ENCODE data around the gene TLL1.
A peak's percentile ranks its signal among the peaks of the same experiment; 100 is the strongest.

TLL1 gene

DNA sequence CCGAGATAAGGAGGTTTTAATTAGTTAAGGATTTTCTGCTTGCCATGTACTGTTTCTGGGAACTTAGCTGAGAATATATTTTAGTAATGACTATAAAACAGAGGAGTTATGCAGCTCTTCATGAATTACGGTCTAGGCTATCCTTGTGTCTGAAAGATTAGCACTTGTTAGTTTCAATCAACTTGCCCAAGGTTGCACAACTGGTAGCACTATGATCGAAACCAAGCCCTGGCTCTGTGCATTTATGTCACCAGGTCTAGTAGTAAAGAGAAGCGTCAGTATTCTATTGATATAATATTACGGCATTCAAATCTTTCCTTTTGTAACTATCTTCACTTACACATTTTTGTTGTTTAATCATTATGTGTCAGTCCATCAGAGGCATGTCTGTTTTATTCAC, 176.0 kb downstream of the TLL1 start:
- TF ChIP-seq, protein P1, sequence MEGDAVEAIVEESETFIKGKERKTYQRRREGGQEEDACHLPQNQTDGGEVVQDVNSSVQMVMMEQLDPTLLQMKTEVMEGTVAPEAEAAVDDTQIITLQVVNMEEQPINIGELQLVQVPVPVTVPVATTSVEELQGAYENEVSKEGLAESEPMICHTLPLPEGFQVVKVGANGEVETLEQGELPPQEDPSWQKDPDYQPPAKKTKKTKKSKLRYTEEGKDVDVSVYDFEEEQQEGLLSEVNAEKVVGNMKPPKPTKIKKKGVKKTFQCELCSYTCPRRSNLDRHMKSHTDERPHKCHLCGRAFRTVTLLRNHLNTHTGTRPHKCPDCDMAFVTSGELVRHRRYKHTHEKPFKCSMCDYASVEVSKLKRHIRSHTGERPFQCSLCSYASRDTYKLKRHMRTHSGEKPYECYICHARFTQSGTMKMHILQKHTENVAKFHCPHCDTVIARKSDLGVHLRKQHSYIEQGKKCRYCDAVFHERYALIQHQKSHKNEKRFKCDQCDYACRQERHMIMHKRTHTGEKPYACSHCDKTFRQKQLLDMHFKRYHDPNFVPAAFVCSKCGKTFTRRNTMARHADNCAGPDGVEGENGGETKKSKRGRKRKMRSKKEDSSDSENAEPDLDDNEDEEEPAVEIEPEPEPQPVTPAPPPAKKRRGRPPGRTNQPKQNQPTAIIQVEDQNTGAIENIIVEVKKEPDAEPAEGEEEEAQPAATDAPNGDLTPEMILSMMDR (IDR thresholded peaks at IDR 0.05; ENCODE audit: insufficient read depth, low read depth, low read length, missing control alignments), result no peak
- no peak for DNase-seq (ENCODE audit: low read depth)
- H3K4me3 ChIP-seq (ENCODE audit: low read length), result no peak overlapping the region

DNA sequence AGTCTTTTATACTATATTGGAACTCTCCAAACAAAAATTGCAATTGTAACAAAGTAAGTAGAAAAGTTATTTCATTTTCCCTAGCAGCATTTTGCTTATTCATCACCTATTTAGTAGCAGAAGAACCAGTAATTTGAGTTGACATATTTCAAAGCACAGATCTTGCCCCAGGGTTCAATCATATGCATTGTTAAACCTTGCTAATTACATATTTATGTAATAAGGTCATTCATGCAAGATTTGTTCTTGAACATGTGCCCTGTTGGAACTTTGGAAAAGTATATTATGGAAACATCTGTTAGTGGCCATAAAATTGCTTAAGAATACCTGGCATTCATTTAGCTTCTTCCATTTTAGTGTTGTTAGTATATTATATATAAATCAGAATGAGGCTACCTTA, 191.7 kb downstream of the TLL1 start:
- H3K4me3 ChIP-seq (ENCODE audit: low read length), result no peak overlapping the region
- peak; percentile 93 for DNase-seq (ENCODE audit: low read depth)
- TF ChIP-seq, protein P1 (IDR thresholded peaks at IDR 0.05; ENCODE audit: insufficient read depth, low read depth, low read length, missing control alignments), result no peak

DNA sequence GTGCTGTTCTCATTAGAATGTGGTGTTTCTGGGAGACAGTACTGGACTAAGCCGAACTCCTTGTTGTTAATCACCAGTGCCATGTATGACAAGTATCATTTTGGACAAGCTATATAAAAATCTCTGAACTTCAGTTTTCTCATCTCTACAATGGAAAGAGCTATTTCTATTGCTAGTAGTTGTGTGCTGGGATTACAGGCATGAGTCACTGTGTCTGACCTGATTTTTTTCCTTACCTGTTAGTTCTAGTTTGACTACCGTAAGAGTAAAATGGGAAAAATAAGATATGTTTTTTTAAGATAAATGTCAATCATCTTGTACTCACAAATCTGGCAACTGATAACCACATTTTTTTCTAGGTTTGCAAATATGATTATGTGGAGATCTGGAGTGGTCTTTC, 192.3 kb downstream of the TLL1 start:
- TF ChIP-seq, protein P1 (IDR thresholded peaks at IDR 0.05; ENCODE audit: insufficient read depth, low read depth, low read length, missing control alignments), result no peak
- DNase-seq (ENCODE audit: low read depth), result peak; percentile 69
- H3K4me3 ChIP-seq (ENCODE audit: low read length), result no peak overlapping the region

DNA sequence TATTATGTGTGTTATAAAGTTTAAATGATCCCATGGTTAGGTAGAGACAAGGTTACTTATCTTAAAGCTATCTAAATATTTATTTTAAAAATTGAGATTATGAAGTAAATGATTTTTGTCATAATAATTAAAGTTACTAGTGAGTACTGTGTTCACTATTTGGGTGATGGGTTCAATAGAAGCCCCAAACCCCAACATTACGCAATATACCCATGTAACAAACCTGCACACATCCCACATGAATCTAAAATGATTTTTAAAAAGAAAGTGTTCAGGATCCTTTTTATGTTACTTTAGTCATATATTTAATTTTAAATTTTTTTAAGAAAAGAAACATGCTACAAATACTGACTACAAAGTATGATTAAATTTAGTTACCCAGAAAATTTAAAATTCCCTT, 193.9 kb downstream of the TLL1 start:
- no peak for DNase-seq (ENCODE audit: low read depth)
- TF ChIP-seq, protein P1 (IDR thresholded peaks at IDR 0.05; ENCODE audit: insufficient read depth, low read depth, low read length, missing control alignments), result no peak
- H3K4me3 ChIP-seq (ENCODE audit: low read length), result no peak overlapping the region

DNA sequence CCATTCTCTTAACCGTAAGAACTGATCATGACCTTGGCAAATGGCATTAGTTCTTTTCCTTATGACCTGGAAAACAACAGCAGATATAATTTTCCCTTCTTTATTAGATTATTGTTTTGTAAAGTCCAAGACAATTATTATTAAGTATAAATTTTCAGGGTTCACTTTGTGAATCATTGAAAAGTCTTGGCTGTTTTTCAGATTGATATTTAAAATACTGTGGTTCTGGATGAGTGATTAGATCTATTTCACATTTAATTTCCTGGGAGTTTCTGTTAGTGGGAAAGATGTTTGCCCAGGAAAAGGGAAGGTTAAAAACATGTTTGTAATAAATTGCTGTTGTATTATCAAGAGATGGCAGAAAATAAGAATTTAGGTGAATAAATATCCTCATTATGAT, 194.9 kb downstream of the TLL1 start:
- TF ChIP-seq, protein P1 (IDR thresholded peaks at IDR 0.05; ENCODE audit: insufficient read depth, low read depth, low read length, missing control alignments), result no peak
- no peak for DNase-seq (ENCODE audit: low read depth)
- no peak overlapping the region for H3K4me3 ChIP-seq (ENCODE audit: low read length)

DNA sequence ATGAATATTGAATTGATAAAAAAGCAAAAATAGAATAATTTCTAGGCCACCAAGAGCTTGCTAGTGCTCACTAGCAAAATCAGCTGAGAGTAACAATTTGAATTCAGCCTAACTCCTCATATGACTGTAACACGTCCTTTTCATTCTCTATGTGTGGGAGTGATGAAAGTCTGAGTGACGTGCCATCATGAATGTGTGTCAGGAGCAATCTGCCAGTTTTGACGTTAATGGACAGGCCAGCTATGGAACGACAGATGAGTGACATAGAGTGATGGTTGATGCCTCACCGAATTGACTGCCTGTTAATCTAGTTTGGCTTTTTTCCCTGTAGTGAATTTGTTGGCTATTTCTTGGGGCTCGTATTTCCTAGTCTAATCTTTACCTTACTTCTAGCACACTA, 200.7 kb downstream of the TLL1 start:
- no peak for DNase-seq (ENCODE audit: low read depth)
- H3K4me3 ChIP-seq (ENCODE audit: low read length), result no peak overlapping the region
- TF ChIP-seq, protein P1 (IDR thresholded peaks at IDR 0.05; ENCODE audit: insufficient read depth, low read depth, low read length, missing control alignments), result no peak

DNA sequence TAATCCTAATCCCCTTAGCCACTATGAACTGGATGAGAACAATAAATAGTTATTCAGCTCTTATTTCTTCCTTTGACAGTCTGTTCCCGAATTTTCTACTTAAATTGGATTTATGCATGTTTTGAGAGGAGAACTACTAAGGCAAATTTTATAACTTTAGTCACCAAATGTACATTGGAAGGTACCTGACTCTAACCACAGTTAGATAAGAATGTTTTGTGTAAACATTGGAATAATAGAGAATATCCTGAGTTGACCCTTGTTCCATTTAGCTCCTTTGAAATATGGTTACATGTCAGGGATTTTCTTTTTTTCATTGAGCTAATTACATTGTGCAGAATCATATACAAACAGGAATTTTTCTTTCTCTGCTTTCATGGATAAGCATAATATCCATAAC, 202.6 kb downstream of the TLL1 start:
- DNase-seq (ENCODE audit: low read depth), result no peak
- H3K4me3 ChIP-seq (ENCODE audit: low read length), result no peak overlapping the region
- TF ChIP-seq, protein P1 (IDR thresholded peaks at IDR 0.05; ENCODE audit: insufficient read depth, low read depth, low read length, missing control alignments), result no peak

Measured in epithelial cell of esophagus (primary cell).